Endodermal cell (in vitro differentiated cells): ENCODE data around the gene UCK1. TPM values are rescaled to one million over a fixed set of nuclear protein-coding genes. Genes with fewer than 3 reads are reported as not detected.
A peak's percentile ranks its signal among the peaks of the same experiment; 100 is the strongest.

Experiments
- DNase-seq: peaks from one replicate; pipeline ENCODE4 v3.0.0-alpha.2; 2017
- H3K27ac ChIP-seq: 2 replicates; pipeline ENCODE4 v1.5.1; 2013; ENCODE audit warnings: mild to moderate bottlenecking, low read depth, low read length, moderate library complexity
- H3K27me3 ChIP-seq: 2 replicates; pipeline ENCODE4 v1.6.1; 2013; ENCODE audit warnings: mild to moderate bottlenecking, low read length, moderate library complexity; ENCODE audit not compliant: insufficient read depth, control insufficient read depth, poor library complexity, severe bottlenecking
- H3K36me3 ChIP-seq: 2 replicates; pipeline ENCODE4 v1.7.0; 2013; ENCODE audit warnings: mild to moderate bottlenecking, low read length, moderate library complexity; ENCODE audit not compliant: control insufficient read depth, insufficient read depth
- H3K4me1 ChIP-seq: one replicate; pipeline ENCODE4 v1.7.0; 2013; ENCODE audit warnings: low read length; ENCODE audit not compliant: control insufficient read depth, insufficient read depth
- H3K4me3 ChIP-seq: 2 replicates; pipeline ENCODE4 v1.5.1; 2013; ENCODE audit warnings: mild to moderate bottlenecking, low read length, moderate library complexity
- H3K9ac ChIP-seq: 2 replicates; pipeline ENCODE4 v1.6.1; 2013; ENCODE audit warnings: mild to moderate bottlenecking, low read length, moderate library complexity; ENCODE audit not compliant: poor library complexity, severe bottlenecking; ENCODE audit errors: extremely low read depth
- H3K9me3 ChIP-seq: 2 replicates; pipeline ENCODE4 v1.6.1; 2013; ENCODE audit warnings: mild to moderate bottlenecking, low read length, moderate library complexity; ENCODE audit not compliant: control insufficient read depth
- H3K27ac Mint-ChIP-seq: 2 replicates; pipeline ENCODE4 v1.8.0; 2020; ENCODE audit warnings: mixed read lengths
- H3K27me3 Mint-ChIP-seq: 2 replicates; pipeline ENCODE4 v1.8.0; 2021; ENCODE audit warnings: mild to moderate bottlenecking, mixed read lengths; ENCODE audit not compliant: insufficient read depth
- H3K36me3 Mint-ChIP-seq: 2 replicates; pipeline ENCODE4 v1.8.0; 2020; ENCODE audit warnings: low read depth, mixed read lengths
- H3K4me1 Mint-ChIP-seq: 2 replicates; pipeline ENCODE4 v1.8.0; 2020; ENCODE audit warnings: mixed read lengths
- H3K4me3 Mint-ChIP-seq: 2 replicates; pipeline ENCODE4 v1.8.0; 2020; ENCODE audit warnings: mild to moderate bottlenecking, moderate library complexity, mixed read lengths
- H3K9me3 Mint-ChIP-seq: 2 replicates; pipeline ENCODE4 v1.8.0; 2020; ENCODE audit warnings: mild to moderate bottlenecking, mixed read lengths
- WGBS, 2 experiments: methylation state at CpG; one replicate each; pipeline versions ENCODE4 v1.1.5 to v1.1.7; 2013; ENCODE audit warnings: missing lambda C conversion rate in 2 of 2, mixed read lengths in 1 of 2; ENCODE audit not compliant: insufficient coverage in 1 of 2, insufficient read length in 1 of 2; 5-methylcytosine and 5-hydroxymethylcytosine counted together
- total RNA-seq, 2 donors: library from RNA; stranded (reverse); fragmentation: NEBNext Ultra II Directional in 1 of 2; extraction: Animal tissue kit (Norgen Biotek cat#: 25700) in 1 of 2; gene quantifications; 2 replicates in 1 of 2; 3 replicates in 1 of 2; pipeline ENCODE4 v1.2.1, GENCODE V29; 2021
- TF ChIP-seq, protein P1 (sequence below): fragments of 200-600 bp; sonication (generic); conservative IDR thresholded peaks from 2 replicates; pipeline ENCODE4 v1.5.0; 2021; ENCODE audit warnings: antibody characterized with exemption, mild to moderate bottlenecking

UCK1 gene
- total RNA-seq, 2 donors from 2014 or later = 37.9 to 42.9 TPM

DNA sequence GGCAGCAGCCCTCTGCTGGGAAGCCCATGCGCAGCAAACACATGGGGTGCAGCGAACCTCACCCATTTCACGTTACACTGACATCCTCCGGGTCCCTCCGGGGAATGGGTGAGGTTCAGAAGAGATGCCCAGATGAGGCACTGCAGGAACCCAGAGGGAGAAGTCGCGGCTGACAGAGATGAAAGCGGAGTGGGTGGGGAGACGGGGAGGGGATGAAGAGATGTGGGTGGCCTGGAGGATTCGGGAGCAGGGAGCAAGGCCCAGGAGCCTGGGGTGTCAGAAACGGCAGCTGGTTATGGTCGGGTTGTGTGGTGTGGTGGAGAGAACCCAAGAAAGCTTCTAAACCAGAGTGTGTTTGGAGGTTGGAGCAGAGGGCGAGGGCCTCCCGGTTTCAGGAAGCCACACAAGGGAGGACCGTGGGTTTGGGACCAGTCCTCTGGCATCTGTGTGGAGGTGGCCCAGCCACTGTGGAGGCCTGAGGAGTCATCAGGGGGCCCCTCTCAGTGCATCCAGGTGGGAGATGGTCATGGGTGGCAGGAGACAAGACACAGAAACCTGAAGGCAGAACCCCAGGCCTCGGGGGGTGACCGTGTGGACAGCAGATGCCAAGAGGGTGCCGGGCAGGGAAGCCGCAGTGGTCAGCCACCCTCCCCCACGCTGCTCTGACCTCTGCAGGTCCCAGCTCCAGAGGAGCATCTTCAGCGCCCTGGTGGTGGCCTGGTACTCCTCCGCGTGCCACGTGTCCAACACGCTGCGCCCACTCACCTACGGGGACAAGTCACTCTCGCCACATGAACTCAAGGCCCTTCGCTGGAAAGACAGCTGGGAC lies 8.6 kb downstream of the UCK1 start:
- no peaks in the 10 kb centered on the region for H3K9me3 ChIP-seq
- TF ChIP-seq, protein P1, sequence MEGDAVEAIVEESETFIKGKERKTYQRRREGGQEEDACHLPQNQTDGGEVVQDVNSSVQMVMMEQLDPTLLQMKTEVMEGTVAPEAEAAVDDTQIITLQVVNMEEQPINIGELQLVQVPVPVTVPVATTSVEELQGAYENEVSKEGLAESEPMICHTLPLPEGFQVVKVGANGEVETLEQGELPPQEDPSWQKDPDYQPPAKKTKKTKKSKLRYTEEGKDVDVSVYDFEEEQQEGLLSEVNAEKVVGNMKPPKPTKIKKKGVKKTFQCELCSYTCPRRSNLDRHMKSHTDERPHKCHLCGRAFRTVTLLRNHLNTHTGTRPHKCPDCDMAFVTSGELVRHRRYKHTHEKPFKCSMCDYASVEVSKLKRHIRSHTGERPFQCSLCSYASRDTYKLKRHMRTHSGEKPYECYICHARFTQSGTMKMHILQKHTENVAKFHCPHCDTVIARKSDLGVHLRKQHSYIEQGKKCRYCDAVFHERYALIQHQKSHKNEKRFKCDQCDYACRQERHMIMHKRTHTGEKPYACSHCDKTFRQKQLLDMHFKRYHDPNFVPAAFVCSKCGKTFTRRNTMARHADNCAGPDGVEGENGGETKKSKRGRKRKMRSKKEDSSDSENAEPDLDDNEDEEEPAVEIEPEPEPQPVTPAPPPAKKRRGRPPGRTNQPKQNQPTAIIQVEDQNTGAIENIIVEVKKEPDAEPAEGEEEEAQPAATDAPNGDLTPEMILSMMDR = no peak
- Mint-ChIP-seq H3K9me3 (no peaks in the 10 kb centered on the region), H3K36me3 (peaks cover 71% of the 10 kb centered on the region), H3K27ac (no peak overlapping the region), H3K27me3 (no peaks in the 10 kb centered on the region), H3K4me1 (no peaks in the 10 kb centered on the region), H3K4me3 (no peak overlapping the region)
- no peak overlapping the region for H3K27ac ChIP-seq
- no peaks in the 10 kb centered on the region for H3K27me3 ChIP-seq
- H3K9ac ChIP-seq = no peak overlapping the region
- no peaks in the 10 kb centered on the region for H3K4me1 ChIP-seq
- H3K36me3 ChIP-seq = peaks cover 58% of the 10 kb centered on the region
- DNase-seq = peak; percentile 44
- no peak overlapping the region for H3K4me3 ChIP-seq
- 95 to 98% methylated on average over 21 to 29 of the region's 29 CpGs for WGBS, 2 experiments

DNA sequence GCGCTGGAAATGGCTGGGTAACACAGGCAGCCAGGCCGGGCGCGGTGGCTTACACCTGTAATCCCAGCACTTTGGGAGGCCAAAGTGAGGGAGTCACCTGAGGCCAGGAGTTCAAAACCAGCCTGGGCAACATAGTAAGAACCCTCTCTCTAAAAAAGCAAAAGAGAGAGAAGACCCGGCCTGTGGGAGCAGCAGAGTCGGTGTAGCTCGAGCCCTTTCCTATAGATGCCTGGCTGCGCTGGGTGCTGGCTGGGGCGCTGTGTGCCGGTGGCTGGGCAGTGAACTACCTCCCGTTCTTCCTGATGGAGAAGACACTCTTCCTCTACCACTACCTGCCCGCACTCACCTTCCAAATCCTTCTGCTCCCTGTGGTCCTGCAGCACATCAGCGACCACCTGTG lies 9.2 kb downstream of the UCK1 start:
- TF ChIP-seq, protein P1 = no peak
- H3K4me1 Mint-ChIP-seq = no peaks in the 10 kb centered on the region

DNA sequence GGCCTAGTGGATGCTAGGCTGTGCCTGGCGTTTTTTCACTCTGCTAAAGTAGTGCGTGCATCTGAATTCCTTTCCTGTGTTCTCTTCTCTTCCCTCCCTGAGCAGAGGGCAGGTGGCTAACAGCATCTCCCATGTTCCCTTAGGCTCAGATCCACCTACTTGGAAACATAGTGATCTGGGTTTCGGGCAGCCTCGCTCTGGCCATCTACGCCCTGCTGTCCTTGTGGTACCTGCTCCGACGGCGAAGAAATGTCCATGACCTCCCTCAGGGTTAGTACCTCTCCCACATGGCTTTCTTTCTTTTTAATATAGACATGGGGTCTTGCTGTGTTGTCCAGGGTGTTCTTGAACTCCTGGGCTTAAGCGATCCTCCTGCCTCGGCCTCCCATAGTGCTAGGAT lies 9.9 kb downstream of the UCK1 start:
- H3K9me3 ChIP-seq = peaks cover 5% of the 10 kb centered on the region
- TF ChIP-seq, protein P1 = no peak
- H3K4me3 ChIP-seq = no peak overlapping the region
- WGBS, 2 experiments = 89 to 92% methylated on average over 7 to 10 of the region's 10 CpGs
- peaks cover 65% of the 10 kb centered on the region for H3K36me3 ChIP-seq
- no peak overlapping the region for H3K27ac ChIP-seq
- Mint-ChIP-seq H3K36me3 (peaks cover 67% of the 10 kb centered on the region), H3K27ac (no peak overlapping the region), H3K9me3 (no peaks in the 10 kb centered on the region), H3K4me3 (no peak overlapping the region), H3K27me3 (no peaks in the 10 kb centered on the region), H3K4me1 (no peaks in the 10 kb centered on the region)
- H3K9ac ChIP-seq = no peak overlapping the region
- H3K4me1 ChIP-seq = no peaks in the 10 kb centered on the region
- H3K27me3 ChIP-seq = no peaks in the 10 kb centered on the region
- no peak for DNase-seq

More for the DNA sequence above, 9.2 kb downstream of the UCK1 start:
- H3K9ac ChIP-seq = no peak overlapping the region
- no peaks in the 10 kb centered on the region for H3K27me3 ChIP-seq
- WGBS, 2 experiments = 94 to 99% methylated on average over 10 to 13 of the region's 13 CpGs
- Mint-ChIP-seq H3K27me3 (no peaks in the 10 kb centered on the region), H3K4me3 (no peak overlapping the region), H3K27ac (no peak overlapping the region), H3K36me3 (peaks cover 73% of the 10 kb centered on the region), H3K9me3 (no peaks in the 10 kb centered on the region)
- no peak overlapping the region for H3K4me3 ChIP-seq
- peaks cover 59% of the 10 kb centered on the region for H3K36me3 ChIP-seq
- H3K4me1 ChIP-seq = no peaks in the 10 kb centered on the region
- peak; percentile 38 for DNase-seq
- no peak overlapping the region for H3K27ac ChIP-seq
- no peaks in the 10 kb centered on the region for H3K9me3 ChIP-seq
